Measurements from ENCODE around the gene GRIK3.

The GRIK3 gene

GRCh38 chr1:37059346-37059745, 25.0 kb upstream of the GRIK3 start:
- DNase-seq (ENCODE audit: insufficient read length, low spot score) (no peak), FAIRE-seq (no peak)
- TF ChIP-seq CTCF (IDR thresholded peaks at IDR 0.05; ENCODE audit: insufficient read depth, missing control alignments), result no peak

GRCh38 chr1:37058424-37058988, 24.2 kb upstream of the GRIK3 start:
- no peak for TF ChIP-seq CTCF (IDR thresholded peaks at IDR 0.05; ENCODE audit: insufficient read depth, missing control alignments)
- DNase-seq (ENCODE audit: insufficient read length, low spot score) (no peak), FAIRE-seq (no peak)

GRCh38 chr1:37056325-37056724, 22.0 kb upstream of the GRIK3 start:
- no peak for DNase-seq (ENCODE audit: insufficient read length, low spot score)
- FAIRE-seq, result no peak
- TF ChIP-seq CTCF (IDR thresholded peaks at IDR 0.05; ENCODE audit: insufficient read depth, missing control alignments), result no peak

- FAIRE-seq (no peak), DNase-seq (ENCODE audit: insufficient read length, low spot score) (no peak)
- no peak for TF ChIP-seq CTCF (IDR thresholded peaks at IDR 0.05; ENCODE audit: insufficient read depth, missing control alignments)
Measured at GRCh38 chr1:37055631-37056030, 21.3 kb upstream of the GRIK3 start.

- TF ChIP-seq CTCF (IDR thresholded peaks at IDR 0.05; ENCODE audit: insufficient read depth, missing control alignments), result no peak
- no peak for FAIRE-seq
- DNase-seq (ENCODE audit: insufficient read length, low spot score), result no peak
Measured at GRCh38 chr1:37053173-37053572, 18.9 kb upstream of the GRIK3 start.

- FAIRE-seq (no peak), DNase-seq (ENCODE audit: insufficient read length, low spot score) (no peak)
Measured at GRCh38 chr1:37052120-37052519, 17.8 kb upstream of the GRIK3 start.

More at GRCh38 chr1:37052120-37052519, 17.8 kb upstream of the GRIK3 start:
- TF ChIP-seq CTCF (IDR thresholded peaks at IDR 0.05; ENCODE audit: insufficient read depth, missing control alignments), result no peak
